Smooth muscle cell (in vitro differentiated cells): ENCODE results near the gene TMEM151A. TPM values are rescaled to one million over a fixed set of nuclear protein-coding genes. Genes with fewer than 3 reads are reported as not detected.

Experiments used
- DNase-seq: peaks from one replicate; lab custom pipeline; 2025; ENCODE audit not compliant: unreplicated experiment; lab: John Stamatoyannopoulos, UW
- H2AFZ ChIP-seq: fragments of 200-600 bp; sonication (generic); 2 replicates; pipeline ENCODE4 v1.6.0; 2016; ENCODE audit warnings: antibody characterized with exemption, low read depth, mild to moderate bottlenecking
- H3F3A ChIP-seq: fragments of 200-600 bp; sonication (generic); 2 replicates; pipeline ENCODE4 v1.6.0; 2017; ENCODE audit warnings: antibody characterized with exemption, low read depth
- H3K27ac ChIP-seq: fragments of 200-600 bp; sonication (generic); 2 replicates; pipeline ENCODE4 v1.5.1; 2016; ENCODE audit warnings: low read depth, mild to moderate bottlenecking
- H3K27me3 ChIP-seq: fragments of 200-600 bp; sonication (generic); 2 replicates; pipeline ENCODE4 v1.6.1; 2016; ENCODE audit warnings: low read depth, mild to moderate bottlenecking
- H3K36me3 ChIP-seq: fragments of 200-600 bp; sonication (generic); 2 replicates; pipeline ENCODE4 v1.5.1; 2016; ENCODE audit warnings: low read depth
- H3K4me1 ChIP-seq: fragments of 200-600 bp; sonication (generic); 2 replicates; pipeline ENCODE4 v1.5.1; 2016; ENCODE audit warnings: low read depth
- H3K4me2 ChIP-seq: fragments of 200-600 bp; sonication (generic); 2 replicates; pipeline ENCODE4 v1.6.0; 2016; ENCODE audit warnings: mild to moderate bottlenecking
- H3K4me3 ChIP-seq: fragments of 200-600 bp; sonication (generic); 2 replicates; pipeline ENCODE4 v1.5.1; 2016; ENCODE audit warnings: mild to moderate bottlenecking
- H3K79me2 ChIP-seq: fragments of 200-600 bp; sonication (generic); 2 replicates; pipeline ENCODE4 v1.6.0; 2016; ENCODE audit warnings: low read depth, mild to moderate bottlenecking
- H3K9ac ChIP-seq: fragments of 200-600 bp; sonication (generic); 2 replicates; pipeline ENCODE4 v1.6.0; 2016; ENCODE audit warnings: low read depth
- H3K9me3 ChIP-seq: fragments of 200-600 bp; sonication (generic); replicated peaks from 2 replicates; pipeline ENCODE4 v1.5.1; 2016; ENCODE audit warnings: low read depth
- H4K20me1 ChIP-seq: fragments of 200-600 bp; sonication (generic); 2 replicates; pipeline ENCODE4 v1.6.0; 2016; ENCODE audit warnings: low read depth
- WGBS: methylation state at CpG from one replicate; pipeline ENCODE4 v1.1.7; 2016; ENCODE audit warnings: low lambda C conversion rate; 5-methylcytosine and 5-hydroxymethylcytosine counted together
- polyA plus RNA-seq: library from polyadenylated mRNA; unstranded; fragments of >200 nt; fragmentation: Nextera tagmentation; extraction: Ambion mirVana; gene quantifications from 2 replicates; pipeline ENCODE4 v1.2.1, GENCODE V29; 2016
- total RNA-seq: library from RNA; depleted of rRNA; stranded (reverse); fragments of >200 nt; gene quantifications from 2 replicates; pipeline ENCODE4 v1.2.3, GENCODE V29; 2014
- TF ChIP-seq, protein P1 (sequence below): fragments of 200-600 bp; sonication (generic); IDR thresholded peaks from 2 replicates; pipeline ENCODE4 v1.5.1; 2017; ENCODE audit warnings: borderline replicate concordance, mild to moderate bottlenecking, antibody characterized with exemption; ENCODE audit not compliant: insufficient read depth, poor library complexity, severe bottlenecking

Gene TMEM151A
- total and polyA plus RNA-seq, 2 experiments from 2014 or later, result 0.18 to 0.64 TPM

GRCh38 chr11:66321606-66322005 lies 29.9 kb downstream of the TMEM151A start:
- no peak overlapping the region for H3K27ac ChIP-seq
- no peak for DNase-seq

GRCh38 chr11:66322732-66323427 lies 31.2 kb downstream of the TMEM151A start:
- TF ChIP-seq, protein P1, sequence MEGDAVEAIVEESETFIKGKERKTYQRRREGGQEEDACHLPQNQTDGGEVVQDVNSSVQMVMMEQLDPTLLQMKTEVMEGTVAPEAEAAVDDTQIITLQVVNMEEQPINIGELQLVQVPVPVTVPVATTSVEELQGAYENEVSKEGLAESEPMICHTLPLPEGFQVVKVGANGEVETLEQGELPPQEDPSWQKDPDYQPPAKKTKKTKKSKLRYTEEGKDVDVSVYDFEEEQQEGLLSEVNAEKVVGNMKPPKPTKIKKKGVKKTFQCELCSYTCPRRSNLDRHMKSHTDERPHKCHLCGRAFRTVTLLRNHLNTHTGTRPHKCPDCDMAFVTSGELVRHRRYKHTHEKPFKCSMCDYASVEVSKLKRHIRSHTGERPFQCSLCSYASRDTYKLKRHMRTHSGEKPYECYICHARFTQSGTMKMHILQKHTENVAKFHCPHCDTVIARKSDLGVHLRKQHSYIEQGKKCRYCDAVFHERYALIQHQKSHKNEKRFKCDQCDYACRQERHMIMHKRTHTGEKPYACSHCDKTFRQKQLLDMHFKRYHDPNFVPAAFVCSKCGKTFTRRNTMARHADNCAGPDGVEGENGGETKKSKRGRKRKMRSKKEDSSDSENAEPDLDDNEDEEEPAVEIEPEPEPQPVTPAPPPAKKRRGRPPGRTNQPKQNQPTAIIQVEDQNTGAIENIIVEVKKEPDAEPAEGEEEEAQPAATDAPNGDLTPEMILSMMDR, result no peak
- no peak overlapping the region for H3K27ac ChIP-seq

More at GRCh38 chr11:66321606-66322005, 29.9 kb downstream of the TMEM151A start:
- Histone ChIP-seq H3K36me3 (no peaks in the 10 kb centered on the region), H3F3A (peaks cover 18% of the 10 kb centered on the region), H3K9ac (no peak overlapping the region), H3K4me1 (peaks cover 36% of the 10 kb centered on the region), H3K27me3 (no peaks in the 10 kb centered on the region), H3K9me3 (no peaks in the 10 kb centered on the region), H3K79me2 (peaks cover 3% of the 10 kb centered on the region), H3K4me3 (no peak overlapping the region), H3K4me2 (no peak overlapping the region), H4K20me1 (no peaks in the 10 kb centered on the region), H2AFZ (no peak overlapping the region)
- TF ChIP-seq, protein P1, result no peak
- WGBS, result 83% methylated on average over 4 of the region's 4 CpGs

DNA sequence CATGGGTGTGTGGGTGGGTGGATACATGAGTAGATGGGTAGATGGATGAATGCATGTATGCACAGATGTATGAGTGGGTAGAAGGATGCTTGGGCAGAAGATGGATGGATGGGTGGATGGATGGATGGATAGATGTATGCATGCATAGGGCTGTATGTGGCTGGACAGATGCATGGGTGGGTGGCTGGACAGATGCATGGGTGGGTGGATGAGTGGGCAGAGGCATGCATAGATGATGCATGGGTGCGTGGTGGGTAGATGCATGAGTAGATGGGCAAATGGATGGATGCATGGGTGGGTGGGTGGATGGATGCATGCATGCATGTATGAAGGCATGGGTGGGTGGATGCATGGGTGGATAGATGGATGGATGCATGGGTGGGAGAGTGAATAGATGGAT lies 32.0 kb downstream of the TMEM151A start:
- H3K4me3 ChIP-seq, result no peak overlapping the region
- peaks cover 28% of the 10 kb centered on the region for H3K4me1 ChIP-seq
- H3K79me2 ChIP-seq, result no peaks in the 10 kb centered on the region
- DNase-seq, result no peak
- 100% methylated on average over 1 of the region's 1 CpG for WGBS
- H3F3A ChIP-seq, result peaks cover 4% of the 10 kb centered on the region
- no peak overlapping the region for H3K4me2 ChIP-seq
- no peak overlapping the region for H2AFZ ChIP-seq
- H3K27me3 ChIP-seq, result no peaks in the 10 kb centered on the region
- TF ChIP-seq, protein P1, result no peak
- no peaks in the 10 kb centered on the region for H3K9me3 ChIP-seq
- no peak overlapping the region for H3K27ac ChIP-seq
- H3K36me3 ChIP-seq, result no peaks in the 10 kb centered on the region
- H4K20me1 ChIP-seq, result no peaks in the 10 kb centered on the region
- no peak overlapping the region for H3K9ac ChIP-seq

More at GRCh38 chr11:66322732-66323427, 31.2 kb downstream of the TMEM151A start:
- peaks cover 34% of the 10 kb centered on the region for H3K4me1 ChIP-seq
- no peaks in the 10 kb centered on the region for H3K27me3 ChIP-seq
- no peaks in the 10 kb centered on the region for H3K79me2 ChIP-seq
- no peaks in the 10 kb centered on the region for H4K20me1 ChIP-seq
- H3K4me2 ChIP-seq, result no peak overlapping the region
- peaks cover 12% of the 10 kb centered on the region for H3F3A ChIP-seq
- H2AFZ ChIP-seq, result no peak overlapping the region
- H3K36me3 ChIP-seq, result no peaks in the 10 kb centered on the region
- no peak overlapping the region for H3K9ac ChIP-seq
- no peaks in the 10 kb centered on the region for H3K9me3 ChIP-seq
- no peak overlapping the region for H3K4me3 ChIP-seq
- DNase-seq, result no peak
- 93% methylated on average over 7 of the region's 11 CpGs for whole genome bisulfite sequencing

DNA sequence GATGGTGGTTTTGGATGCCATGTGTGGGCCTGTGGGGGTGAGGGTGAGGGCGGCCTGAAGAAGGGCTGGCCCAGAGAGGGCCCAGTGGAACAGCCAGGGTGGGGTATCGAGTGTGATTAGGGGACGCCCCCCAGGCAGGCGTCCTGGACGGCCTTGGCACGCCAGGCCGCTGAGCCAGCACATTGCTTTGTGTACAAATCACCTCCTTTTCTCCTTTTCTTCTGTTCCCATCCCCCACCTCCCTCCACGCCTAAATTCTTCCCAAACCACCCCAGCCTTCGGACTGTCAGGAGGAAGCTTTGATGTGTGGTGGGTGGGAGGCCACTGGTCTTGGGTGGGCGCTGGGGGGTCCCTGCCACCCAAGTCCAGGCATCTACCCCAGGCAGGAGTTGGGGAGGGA lies 33.0 kb downstream of the TMEM151A start:
- H3K9me3 ChIP-seq, result no peaks in the 10 kb centered on the region
- no peaks in the 10 kb centered on the region for H4K20me1 ChIP-seq
- no peak overlapping the region for H3K4me3 ChIP-seq
- TF ChIP-seq, protein P1, result no peak
- no peak for DNase-seq
- H3K36me3 ChIP-seq, result no peaks in the 10 kb centered on the region
- peak overlapping the region; percentile 46 for H3K4me2 ChIP-seq
- H2AFZ ChIP-seq, result no peak overlapping the region
- peaks cover 3% of the 10 kb centered on the region for H3F3A ChIP-seq
- H3K27me3 ChIP-seq, result no peaks in the 10 kb centered on the region
- no peaks in the 10 kb centered on the region for H3K79me2 ChIP-seq
- WGBS, result 27% methylated on average over 2 of the region's 10 CpGs
- peak overlapping the region; percentile 69 for H3K27ac ChIP-seq
- peaks cover 28% of the 10 kb centered on the region for H3K4me1 ChIP-seq
- H3K9ac ChIP-seq, result no peak overlapping the region
